ENCODE measurements around the gene RNLS. TPM values are rescaled to one million over a fixed set of nuclear protein-coding genes. Genes with fewer than 3 reads are reported as not detected.

Gene RNLS
- total RNA-seq, 1 experiment from 2014 or later, result not detected

DNA sequence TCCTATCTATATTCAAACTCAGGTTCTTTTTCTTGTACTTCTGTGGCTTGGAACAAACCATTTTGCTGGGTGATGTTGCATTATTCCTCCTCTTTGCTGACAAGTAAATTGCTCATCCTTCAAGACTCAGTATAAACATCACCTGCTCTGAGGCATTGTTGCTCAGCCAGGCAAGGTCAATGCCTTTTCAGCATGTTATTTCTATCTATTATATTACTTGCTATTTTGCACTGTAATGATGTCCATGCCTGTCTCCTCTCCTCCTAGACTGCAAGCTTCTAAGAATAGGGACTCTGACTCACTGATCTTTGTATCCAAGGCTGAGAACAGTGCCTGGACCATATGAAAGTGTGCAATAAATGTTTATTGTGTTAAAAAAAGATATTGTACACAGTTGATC lies 293.8 kb downstream of the RNLS start:
- no TSS peak for BruUV-seq (replicated peaks)
- Mint-ChIP-seq H3K9me3 (ENCODE audit: unreplicated experiment) (no peaks in the 10 kb centered on the region), H3K4me1 (ENCODE audit: insufficient read depth, unreplicated experiment) (no peaks in the 10 kb centered on the region), H3K27ac (ENCODE audit: low read depth, unreplicated experiment) (no peak overlapping the region), H3K36me3 (ENCODE audit: insufficient read depth, unreplicated experiment) (no peaks in the 10 kb centered on the region), H3K4me3 (ENCODE audit: unreplicated experiment) (no peak overlapping the region), H3K27me3 (ENCODE audit: insufficient read depth, unreplicated experiment) (no peaks in the 10 kb centered on the region)
- ChIA-PET POLR2A (interaction anchor here (0.9 kb wide), 1 partner anchor 15 kb away, joined by 4 read pairs; no protein-coding TSS in a partner anchor), CTCF (interaction anchor here (0.6 kb wide), 1 partner anchor 31 kb away, joined by 3 read pairs; no protein-coding TSS in a partner anchor)
- intact Hi-C loops (cut with micrococcal nuclease), result no loop called here
- TF ChIP-seq, protein P1, sequence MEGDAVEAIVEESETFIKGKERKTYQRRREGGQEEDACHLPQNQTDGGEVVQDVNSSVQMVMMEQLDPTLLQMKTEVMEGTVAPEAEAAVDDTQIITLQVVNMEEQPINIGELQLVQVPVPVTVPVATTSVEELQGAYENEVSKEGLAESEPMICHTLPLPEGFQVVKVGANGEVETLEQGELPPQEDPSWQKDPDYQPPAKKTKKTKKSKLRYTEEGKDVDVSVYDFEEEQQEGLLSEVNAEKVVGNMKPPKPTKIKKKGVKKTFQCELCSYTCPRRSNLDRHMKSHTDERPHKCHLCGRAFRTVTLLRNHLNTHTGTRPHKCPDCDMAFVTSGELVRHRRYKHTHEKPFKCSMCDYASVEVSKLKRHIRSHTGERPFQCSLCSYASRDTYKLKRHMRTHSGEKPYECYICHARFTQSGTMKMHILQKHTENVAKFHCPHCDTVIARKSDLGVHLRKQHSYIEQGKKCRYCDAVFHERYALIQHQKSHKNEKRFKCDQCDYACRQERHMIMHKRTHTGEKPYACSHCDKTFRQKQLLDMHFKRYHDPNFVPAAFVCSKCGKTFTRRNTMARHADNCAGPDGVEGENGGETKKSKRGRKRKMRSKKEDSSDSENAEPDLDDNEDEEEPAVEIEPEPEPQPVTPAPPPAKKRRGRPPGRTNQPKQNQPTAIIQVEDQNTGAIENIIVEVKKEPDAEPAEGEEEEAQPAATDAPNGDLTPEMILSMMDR (IDR thresholded peaks at IDR 0.05; ENCODE audit: unreplicated experiment), result no peak
- no peak for DNase-seq (ENCODE audit: unreplicated experiment)

GRCh38 chr10:88288320-88289059 lies 294.6 kb downstream of the RNLS start:
- ChIA-PET CTCF (interaction anchor here (0.6 kb wide), 1 partner anchor 32 kb away, joined by 3 read pairs; no protein-coding TSS in a partner anchor), POLR2A (no interaction called here)
- Mint-ChIP-seq H3K27me3 (ENCODE audit: insufficient read depth, unreplicated experiment) (no peaks in the 10 kb centered on the region), H3K27ac (ENCODE audit: low read depth, unreplicated experiment) (no peak overlapping the region), H3K4me1 (ENCODE audit: insufficient read depth, unreplicated experiment) (no peaks in the 10 kb centered on the region), H3K9me3 (ENCODE audit: unreplicated experiment) (no peaks in the 10 kb centered on the region), H3K4me3 (ENCODE audit: unreplicated experiment) (no peak overlapping the region), H3K36me3 (ENCODE audit: insufficient read depth, unreplicated experiment) (no peaks in the 10 kb centered on the region)
- TF ChIP-seq, protein P1 (IDR thresholded peaks at IDR 0.05; ENCODE audit: unreplicated experiment), result no peak
- intact Hi-C loops (cut with micrococcal nuclease), result no loop called here
- DNase-seq (ENCODE audit: unreplicated experiment), result no peak
- BruUV-seq (replicated peaks), result no TSS peak

- Mint-ChIP-seq H3K27ac (ENCODE audit: low read depth, unreplicated experiment) (no peak overlapping the region), H3K27me3 (ENCODE audit: insufficient read depth, unreplicated experiment) (no peaks in the 10 kb centered on the region), H3K36me3 (ENCODE audit: insufficient read depth, unreplicated experiment) (no peaks in the 10 kb centered on the region), H3K9me3 (ENCODE audit: unreplicated experiment) (no peaks in the 10 kb centered on the region), H3K4me3 (ENCODE audit: unreplicated experiment) (no peak overlapping the region), H3K4me1 (ENCODE audit: insufficient read depth, unreplicated experiment) (peaks cover 10% of the 10 kb centered on the region)
- ChIA-PET POLR2A (no interaction called here), CTCF (interaction anchor here (0.6 to 0.7 kb wide), 3 partner anchors 46 to 195 kb away, joined by 3 to 4 read pairs (median 3); no protein-coding TSS in a partner anchor)
- no peak for DNase-seq (ENCODE audit: unreplicated experiment)
- intact Hi-C loops (cut with micrococcal nuclease), result no loop called here
- TF ChIP-seq, protein P1 (IDR thresholded peaks at IDR 0.05; ENCODE audit: unreplicated experiment), result no peak
- no TSS peak for BruUV-seq (replicated peaks)
Measured at GRCh38 chr10:88286030-88286429, 297.1 kb downstream of the RNLS start.

GRCh38 chr10:88281592-88282347 lies 301.3 kb downstream of the RNLS start:
- Mint-ChIP-seq H3K27me3 (ENCODE audit: insufficient read depth, unreplicated experiment) (no peaks in the 10 kb centered on the region), H3K4me1 (ENCODE audit: insufficient read depth, unreplicated experiment) (peaks cover 11% of the 10 kb centered on the region), H3K9me3 (ENCODE audit: unreplicated experiment) (no peaks in the 10 kb centered on the region), H3K4me3 (ENCODE audit: unreplicated experiment) (peak overlapping the region; percentile 57), H3K36me3 (ENCODE audit: insufficient read depth, unreplicated experiment) (no peaks in the 10 kb centered on the region), H3K27ac (ENCODE audit: low read depth, unreplicated experiment) (peak overlapping the region; percentile 86)
- TF ChIP-seq, protein P1 (IDR thresholded peaks at IDR 0.05; ENCODE audit: unreplicated experiment), result no peak
- intact Hi-C loops (cut with micrococcal nuclease), result loop anchor here (5.0 kb wide), 1 partner anchor 419 kb away; the partner anchor contains the start of genes KLLN and PTEN
- ChIA-PET POLR2A (interaction anchor here (0.6 to 2.2 kb wide), 17 partner anchors 11 to 364 kb away, joined by 3 to 8 read pairs (median 3); no protein-coding TSS in a partner anchor), CTCF (interaction anchor here (0.6 to 0.7 kb wide), 2 partner anchors 28 to 164 kb away, joined by 3 read pairs; no protein-coding TSS in a partner anchor)
- DNase-seq (ENCODE audit: unreplicated experiment), result peak; percentile 91
- no TSS peak for BruUV-seq (replicated peaks)
